Measurements from ENCODE around the gene CDYL2.

CDYL2 gene

GRCh38 chr16:80611171-80611929 is 193.0 kb downstream of the CDYL2 start:
- TF ChIP-seq CTCF (IDR thresholded peaks at IDR 0.05; ENCODE audit: insufficient read depth, low read depth, low read length, missing control alignments), result no peak
- DNase-seq (ENCODE audit: low read depth), result no peak
- H3K4me3 ChIP-seq (ENCODE audit: low read depth, low read length), result no peak overlapping the region

GRCh38 chr16:80610481-80611156 is 193.8 kb downstream of the CDYL2 start:
- no peak for TF ChIP-seq CTCF (IDR thresholded peaks at IDR 0.05; ENCODE audit: insufficient read depth, low read depth, low read length, missing control alignments)
- DNase-seq (ENCODE audit: low read depth), result no peak
- H3K4me3 ChIP-seq (ENCODE audit: low read depth, low read length), result no peak overlapping the region

DNA sequence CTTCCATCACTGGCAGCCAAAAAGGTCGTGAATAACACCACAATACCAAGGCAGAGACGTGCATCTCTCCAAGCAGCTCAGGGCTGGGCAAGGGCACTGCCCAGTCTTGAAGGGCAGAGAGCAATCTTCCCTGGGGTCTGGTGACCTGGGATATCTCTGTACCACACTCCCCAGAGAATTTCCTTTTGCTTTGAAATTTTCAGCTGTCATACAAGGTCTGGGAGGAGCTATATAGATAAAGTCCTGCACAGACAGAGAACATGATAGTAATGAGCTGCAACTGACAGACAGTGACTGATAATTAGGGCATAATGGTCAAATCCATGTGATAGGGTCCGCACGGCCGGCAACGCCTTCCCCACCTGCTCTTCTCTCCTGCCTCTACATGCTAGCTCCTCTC is 195.5 kb downstream of the CDYL2 start:
- no peak for TF ChIP-seq CTCF (IDR thresholded peaks at IDR 0.05; ENCODE audit: insufficient read depth, low read depth, low read length, missing control alignments)
- no peak for DNase-seq (ENCODE audit: low read depth)
- H3K4me3 ChIP-seq (ENCODE audit: low read depth, low read length), result no peak overlapping the region

DNA sequence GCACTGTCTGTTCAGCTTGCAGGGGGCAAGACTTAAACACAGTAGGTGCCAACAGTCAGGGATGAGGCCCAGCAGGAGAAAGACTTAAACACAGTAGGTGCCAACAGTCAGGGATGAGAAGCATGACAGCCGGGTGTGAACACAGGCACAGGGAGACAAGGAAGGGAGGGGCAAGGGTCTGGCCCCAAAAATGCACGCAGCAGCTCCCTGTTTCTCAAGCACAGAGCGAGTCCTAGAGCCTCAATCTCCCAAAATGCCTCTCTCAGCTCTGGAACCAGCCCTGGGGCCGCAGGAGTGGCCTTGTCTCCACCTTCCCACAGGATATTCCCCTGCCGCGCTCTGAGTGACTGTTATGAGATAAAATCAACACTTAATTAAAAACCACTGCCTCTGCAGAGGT is 197.2 kb downstream of the CDYL2 start:
- H3K4me3 ChIP-seq (ENCODE audit: low read depth, low read length), result no peak overlapping the region
- DNase-seq (ENCODE audit: low read depth), result no peak
- no peak for TF ChIP-seq CTCF (IDR thresholded peaks at IDR 0.05; ENCODE audit: insufficient read depth, low read depth, low read length, missing control alignments)

GRCh38 chr16:80606221-80606766 is 198.1 kb downstream of the CDYL2 start:
- DNase-seq (ENCODE audit: low read depth), result no peak
- no peak overlapping the region for H3K4me3 ChIP-seq (ENCODE audit: low read depth, low read length)
- TF ChIP-seq CTCF (IDR thresholded peaks at IDR 0.05; ENCODE audit: insufficient read depth, low read depth, low read length, missing control alignments), result no peak

GRCh38 chr16:80604600-80605355 is 199.6 kb downstream of the CDYL2 start:
- no peak for TF ChIP-seq CTCF (IDR thresholded peaks at IDR 0.05; ENCODE audit: insufficient read depth, low read depth, low read length, missing control alignments)
- H3K4me3 ChIP-seq (ENCODE audit: low read depth, low read length), result no peak overlapping the region
- DNase-seq (ENCODE audit: low read depth), result no peak
